LNCAP (cell line): ENCODE results near the gene LRP8.

Source experiments
- CTCF ChIP-seq: fragments of 450-650 bp; IDR thresholded peaks from 2 replicates; pipeline ENCODE4 v1.5.1; 2017; ENCODE audit warnings: mild to moderate bottlenecking

LRP8 gene

GRCh38 chr1:53334781-53335180 lies 6.9 kb upstream of the LRP8 start:
- no peak for TF ChIP-seq CTCF

- TF ChIP-seq CTCF = no peak
Observed at GRCh38 chr1:53334312-53334711, 6.4 kb upstream of the LRP8 start.

GRCh38 chr1:53332833-53333232 lies 5.0 kb upstream of the LRP8 start:
- TF ChIP-seq CTCF = no peak

- TF ChIP-seq CTCF = no peak
Observed at GRCh38 chr1:53332186-53332564, 4.3 kb upstream of the LRP8 start.

- TF ChIP-seq CTCF = no peak
Observed at GRCh38 chr1:53331446-53332185, 3.7 kb upstream of the LRP8 start.

GRCh38 chr1:53330819-53331218 lies 2.9 kb upstream of the LRP8 start:
- no peak for TF ChIP-seq CTCF

GRCh38 chr1:53328541-53329499 lies 950 bp upstream of the LRP8 start:
- no peak for TF ChIP-seq CTCF
